Choroid plexus epithelial cell (primary cell): ENCODE results near the gene NKX1-1.
"Not testable (repeated sequence)": the region's sequence is repeated elsewhere in the genome, so short reads cannot be mapped to it uniquely, and the experiment has no call there.

Experiments
- DNase-seq: peaks from one replicate; pipeline ENCODE4 v3.0.0-alpha.2; 2010; ENCODE audit warnings: low read depth
- H3K4me3 ChIP-seq: 2 replicates; pipeline ENCODE4 v1.5.1; 2011; ENCODE audit warnings: low read depth, mild to moderate bottlenecking, control low read depth, low read length, moderate library complexity
- TF ChIP-seq, protein P1 (sequence below): conservative IDR thresholded peaks from 2 replicates; pipeline ENCODE4 v1.5.1; 2011; ENCODE audit warnings: low read depth, mild to moderate bottlenecking, control low read depth, inconsistent platforms, low read length, moderate library complexity

Gene NKX1-1

DNA sequence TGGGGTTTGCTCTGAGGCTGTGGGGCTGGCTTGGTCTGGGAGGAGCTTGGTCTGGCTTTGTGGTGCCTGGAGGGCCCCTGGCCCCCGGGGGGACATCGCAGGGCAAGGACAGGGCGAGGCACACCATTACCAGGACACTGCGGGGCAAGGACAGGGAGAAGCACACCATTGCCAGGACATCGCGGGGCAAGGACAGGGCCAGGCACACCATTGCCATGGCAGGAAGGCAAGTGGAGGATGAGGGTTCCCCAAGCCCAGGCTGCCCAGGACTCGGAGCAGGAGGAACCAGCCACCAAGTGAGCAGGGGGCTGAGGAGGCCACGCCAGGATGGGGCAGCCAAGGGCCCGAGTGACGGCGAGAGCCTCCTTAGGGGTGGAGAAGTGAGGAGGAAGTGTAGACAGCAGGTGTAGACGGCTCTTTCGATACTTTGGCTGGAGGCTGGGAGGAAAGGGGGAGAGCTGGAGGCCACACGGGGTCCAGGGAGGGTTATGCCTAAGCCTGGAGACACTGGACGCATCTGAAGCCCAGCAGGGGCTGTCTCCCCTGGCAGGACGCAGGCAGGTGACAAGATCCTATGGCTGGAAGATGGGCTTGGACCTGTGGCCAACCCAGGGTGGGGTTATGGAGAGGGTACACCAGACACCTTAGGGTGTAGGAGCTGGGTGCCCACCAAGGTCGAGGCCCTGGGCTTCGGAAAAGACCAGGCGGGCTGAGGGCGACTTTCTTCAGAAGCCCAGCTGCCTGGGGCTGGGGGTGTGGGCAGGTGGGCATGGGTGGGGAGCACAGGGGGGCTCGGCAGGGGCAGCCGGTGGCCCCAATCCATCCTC is 7.3 kb downstream of the NKX1-1 start:
- TF ChIP-seq, protein P1, sequence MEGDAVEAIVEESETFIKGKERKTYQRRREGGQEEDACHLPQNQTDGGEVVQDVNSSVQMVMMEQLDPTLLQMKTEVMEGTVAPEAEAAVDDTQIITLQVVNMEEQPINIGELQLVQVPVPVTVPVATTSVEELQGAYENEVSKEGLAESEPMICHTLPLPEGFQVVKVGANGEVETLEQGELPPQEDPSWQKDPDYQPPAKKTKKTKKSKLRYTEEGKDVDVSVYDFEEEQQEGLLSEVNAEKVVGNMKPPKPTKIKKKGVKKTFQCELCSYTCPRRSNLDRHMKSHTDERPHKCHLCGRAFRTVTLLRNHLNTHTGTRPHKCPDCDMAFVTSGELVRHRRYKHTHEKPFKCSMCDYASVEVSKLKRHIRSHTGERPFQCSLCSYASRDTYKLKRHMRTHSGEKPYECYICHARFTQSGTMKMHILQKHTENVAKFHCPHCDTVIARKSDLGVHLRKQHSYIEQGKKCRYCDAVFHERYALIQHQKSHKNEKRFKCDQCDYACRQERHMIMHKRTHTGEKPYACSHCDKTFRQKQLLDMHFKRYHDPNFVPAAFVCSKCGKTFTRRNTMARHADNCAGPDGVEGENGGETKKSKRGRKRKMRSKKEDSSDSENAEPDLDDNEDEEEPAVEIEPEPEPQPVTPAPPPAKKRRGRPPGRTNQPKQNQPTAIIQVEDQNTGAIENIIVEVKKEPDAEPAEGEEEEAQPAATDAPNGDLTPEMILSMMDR: no peak
- DNase-seq: no peak

GRCh38 chr4:1396806-1397455 is 9.3 kb downstream of the NKX1-1 start:
- no peak overlapping the region for H3K4me3 ChIP-seq
- TF ChIP-seq, protein P1: no peak
- DNase-seq: no peak

More for the DNA sequence above, 7.3 kb downstream of the NKX1-1 start:
- H3K4me3 ChIP-seq: no peak overlapping the region

DNA sequence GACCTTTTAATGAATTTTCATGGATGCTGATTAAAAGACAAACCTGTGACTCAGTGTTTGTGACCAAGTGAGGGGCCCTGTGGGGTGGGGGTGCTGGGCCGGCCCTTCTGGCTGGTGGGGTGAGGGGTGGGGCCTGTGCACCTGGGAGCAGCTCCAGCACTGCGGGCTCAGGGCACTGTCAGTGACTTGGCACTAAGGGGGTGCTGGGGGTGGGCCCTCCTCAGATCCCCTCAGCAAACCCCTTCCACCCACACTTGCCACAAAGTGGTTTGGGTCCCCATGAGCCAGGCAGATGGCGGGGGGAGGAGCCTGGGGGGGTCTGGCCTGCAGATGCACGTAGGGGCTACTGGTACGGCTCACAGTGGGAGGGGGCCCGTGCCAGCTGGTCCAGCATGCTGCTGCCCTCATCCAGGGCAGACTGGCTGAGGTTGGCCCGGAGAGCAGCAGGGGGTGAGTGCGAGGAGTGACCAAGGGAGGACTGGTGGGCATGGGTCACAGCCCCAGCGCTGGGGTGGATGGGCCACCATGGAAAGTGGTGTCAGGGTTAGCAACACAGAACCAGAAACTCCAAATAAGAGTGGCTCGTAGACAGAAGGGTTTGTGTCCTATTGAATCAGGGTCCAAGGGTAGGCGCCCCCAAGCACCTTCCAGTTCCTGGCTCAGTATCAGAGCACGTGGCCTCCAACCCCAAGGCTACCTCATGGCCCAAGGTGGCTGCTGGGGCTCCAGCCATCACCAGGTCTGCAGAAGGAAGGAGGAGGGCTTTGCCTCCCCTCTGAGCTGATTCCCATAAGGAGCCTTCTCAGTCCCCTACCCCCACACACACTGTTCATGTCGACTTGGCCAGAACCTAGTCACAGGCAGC is 10.1 kb downstream of the NKX1-1 start:
- no peak for DNase-seq
- no peak overlapping the region for H3K4me3 ChIP-seq
- TF ChIP-seq, protein P1: no peak

GRCh38 chr4:1395389-1395820 is 10.8 kb downstream of the NKX1-1 start:
- not testable (repeated sequence) for H3K4me3 ChIP-seq, DNase-seq

DNA sequence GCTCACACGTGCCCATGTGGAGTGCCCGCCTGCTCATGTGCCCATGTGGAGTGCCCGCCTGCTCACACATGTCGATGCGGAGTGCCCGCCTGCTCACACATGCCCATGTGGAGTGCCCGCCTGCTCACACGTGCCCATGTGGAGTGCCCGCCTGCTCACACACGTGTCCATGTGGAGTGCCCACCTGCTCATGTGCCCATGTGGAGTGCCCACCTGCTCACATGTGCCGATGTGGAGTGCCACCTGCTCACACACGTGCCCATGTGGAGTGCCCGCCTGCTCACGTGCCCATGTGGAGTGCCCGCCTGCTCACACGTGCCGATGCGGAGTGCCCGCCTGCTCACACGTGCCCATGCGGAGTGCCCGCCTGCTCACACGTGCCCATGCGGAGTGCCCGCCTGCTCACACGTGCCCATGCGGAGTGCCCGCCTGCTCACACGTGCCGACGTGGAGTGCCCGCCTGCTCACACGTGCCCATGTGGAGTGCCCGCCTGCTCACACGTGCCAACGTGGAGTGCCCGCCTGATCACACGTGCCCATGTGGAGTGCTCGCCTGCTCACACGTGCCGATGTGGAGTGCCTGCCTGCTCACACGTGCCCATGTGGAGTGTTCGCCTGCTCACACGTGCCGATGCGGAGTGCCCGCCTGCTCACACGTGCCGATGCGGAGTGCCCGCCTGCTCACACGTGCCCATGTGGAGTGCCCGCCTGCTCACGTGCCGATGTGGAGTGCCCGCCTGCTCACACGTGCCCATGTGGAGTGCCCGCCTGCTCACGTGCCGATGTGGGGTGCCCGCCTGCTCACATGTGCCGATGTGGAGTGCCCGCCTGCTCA is 11.5 kb downstream of the NKX1-1 start:
- H3K4me3 ChIP-seq, DNase-seq: not testable (repeated sequence)

- TF ChIP-seq, protein P1: no peak
- DNase-seq: no peak
- no peak overlapping the region for H3K4me3 ChIP-seq
These were observed 12.4 kb downstream of the NKX1-1 start for GRCh38 chr4:1393866-1394265.

DNA sequence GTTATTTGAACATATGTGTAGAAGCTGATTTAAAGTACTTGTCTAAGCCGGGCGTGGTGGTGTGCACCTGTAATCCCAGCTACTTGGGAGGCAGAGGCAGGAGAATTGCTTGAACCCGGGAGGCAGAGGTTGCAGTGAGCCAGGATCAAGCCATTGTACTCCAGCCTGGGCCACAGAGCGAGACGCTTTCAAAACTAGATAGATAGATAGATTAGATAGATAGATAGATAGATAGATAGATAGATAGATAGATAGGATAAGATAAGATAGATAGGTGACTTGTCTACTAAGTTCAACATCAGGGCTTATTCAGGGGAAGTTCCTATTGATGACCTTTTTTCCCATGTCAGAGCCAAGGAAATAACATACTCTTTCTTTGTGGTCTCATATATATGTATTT is 12.9 kb downstream of the NKX1-1 start:
- not testable (repeated sequence) for DNase-seq, H3K4me3 ChIP-seq
